K562 (cell line): ENCODE data around the gene DNER. TPM values are rescaled to one million over a fixed set of nuclear protein-coding genes. Genes with fewer than 3 reads are reported as not detected.

Experiments used
- ATAC-seq: fragments of 200-7000 bp; cut with Tn5 transposase; 3 replicates; pipeline ENCODE4 v1.9.1; 2020; ENCODE audit warnings: moderate library complexity
- BruUV-seq: library from RNA; stranded (reverse); fragments of 400-500 nt; replicated peaks from 2 replicates; lab custom pipeline; 2021; lab: Mats Ljungman, UMichigan
- CTCF ChIA-PET: fragments of 300-600 bp; formaldehyde crosslinking; extraction: SDS; loops from one replicate; lab custom pipeline; 2021; ENCODE audit warnings: low intra/inter-chr PET ratio; lab: Yijun Ruan, JAX
- POLR2A ChIA-PET: fragments of 300-600, 350-650 bp; sonication (Branson Sonifier 250); formaldehyde crosslinking; extraction: SDS; loops from one replicate; lab custom pipeline; 2021; ENCODE audit warnings: antibody characterized with exemption, inconsistent platforms; lab: Yijun Ruan, JAX
- DNase-seq, 4 experiments: peaks; one replicate each; pipeline versions ENCODE4 v3.0.0 to v3.0.0-alpha.2; 2011 to 2018; ENCODE audit warnings: low spot score in 3 of 4, mixed read lengths in 3 of 4; ENCODE audit errors: extremely low read depth in 1 of 4
- FAIRE-seq: peaks from 2 replicates; lab custom pipeline; 2011; peaks lifted over from hg19 to GRCh38; lab: Jason Lieb, UNC
- H2AFZ ChIP-seq: 2 replicates; pipeline ENCODE4 v1.6.0; 2011; ENCODE audit warnings: low read depth, low read length, control low read depth, inconsistent platforms
- H3K27ac ChIP-seq: fragments of 200-600 bp; 3 replicates; pipeline ENCODE4 v1.8.0; 2011; ENCODE audit warnings: low read depth, mild to moderate bottlenecking, control low read depth, inconsistent platforms, low read length, moderate library complexity, mixed read lengths; ENCODE audit errors: extremely low read depth
- H3K27me3 ChIP-seq, 2 experiments: fragments of 300-600 bp in 1 of 2; 2 replicates in 1 of 2; 3 replicates in 1 of 2; pipeline versions ENCODE4 v1.6.0 to v1.8.0; 2011; ENCODE audit warnings: inconsistent platforms in 2 of 2, low read length in 2 of 2, mild to moderate bottlenecking in 1 of 2, mixed read lengths in 1 of 2, moderate library complexity in 1 of 2; ENCODE audit not compliant: control insufficient read depth in 2 of 2, insufficient read depth in 2 of 2
- H3K36me3 ChIP-seq: fragments of 300-600 bp; 3 replicates; pipeline ENCODE4 v1.8.0; 2011; ENCODE audit warnings: mild to moderate bottlenecking, low read length, inconsistent platforms; ENCODE audit not compliant: control insufficient read depth, insufficient read depth
- H3K4me1 ChIP-seq, 2 experiments: fragments of 200-600 bp in 1 of 2; replicated peaks in 1 of 2; 2 replicates in 1 of 2; 3 replicates in 1 of 2; pipeline versions ENCODE4 v1.5.1 to v1.8.0; 2011; ENCODE audit warnings: inconsistent platforms in 2 of 2, low read length in 2 of 2, mild to moderate bottlenecking in 1 of 2, mixed read lengths in 1 of 2, moderate library complexity in 1 of 2; ENCODE audit not compliant: control insufficient read depth in 2 of 2, insufficient read depth in 2 of 2
- H3K4me2 ChIP-seq: 2 replicates; pipeline ENCODE4 v1.6.1; 2011; ENCODE audit warnings: low read length, control low read depth, inconsistent platforms, mixed read lengths; ENCODE audit not compliant: insufficient read depth
- H3K4me3 ChIP-seq: fragments of 200-600 bp; sonication (generic), shearing (Covaris generic); 2 replicates; pipeline ENCODE4 v1.5.1; 2016; ENCODE audit warnings: control low read depth, inconsistent platforms
- H3K79me2 ChIP-seq: fragments of 200-600 bp; 3 replicates; pipeline ENCODE4 v1.8.0; 2011; ENCODE audit warnings: low read length, inconsistent platforms; ENCODE audit not compliant: control insufficient read depth, insufficient read depth
- H3K9ac ChIP-seq, 2 experiments: 2 replicates each; pipeline versions ENCODE4 v1.6.0 to v1.6.1; 2011; ENCODE audit warnings: low read depth in 2 of 2, low read length in 2 of 2, control low read depth in 1 of 2, inconsistent platforms in 1 of 2, mild to moderate bottlenecking in 1 of 2, mixed read lengths in 1 of 2; ENCODE audit not compliant: insufficient read depth in 1 of 2
- H3K9me1 ChIP-seq: one replicate; pipeline ENCODE4 v1.6.0; 2011; ENCODE audit warnings: inconsistent platforms, mild to moderate bottlenecking, low read length, moderate library complexity; ENCODE audit not compliant: control insufficient read depth, insufficient read depth
- H3K9me3 ChIP-seq: replicated peaks from 2 replicates; pipeline ENCODE4 v1.5.1; 2011; ENCODE audit warnings: low read depth, low read length, inconsistent platforms; ENCODE audit not compliant: control insufficient read depth, insufficient read depth
- H4K20me1 ChIP-seq: replicated peaks from 2 replicates; pipeline ENCODE4 v1.6.1; 2011; ENCODE audit warnings: low read length, inconsistent platforms, mixed read lengths; ENCODE audit not compliant: control insufficient read depth, insufficient read depth
- EP300 ChIP-seq: IDR thresholded peaks from 2 replicates; pipeline ENCODE4 v1.6.1; 2012; ENCODE audit warnings: low read length, improper control_type of control experiment
- FOXJ3 ChIP-seq: sonication (generic); formaldehyde crosslinking; IDR thresholded peaks from 2 replicates; pipeline ENCODE4 v1.4.0; 2020; ENCODE audit warnings: mild to moderate bottlenecking, missing genetic modification reagents
- GMEB1 ChIP-seq: fragments of 250-450 bp; sonication (Bioruptor Pico); IDR thresholded peaks from 2 replicates; pipeline ENCODE4 v1.4.0; 2020; ENCODE audit warnings: mild to moderate bottlenecking
- KAT2B ChIP-seq: IDR thresholded peaks from one replicate; pipeline ENCODE4 v1.6.1; 2012; ENCODE audit warnings: low read depth, mild to moderate bottlenecking, control low read depth, inconsistent platforms, low read length, moderate library complexity
- MBD2 ChIP-seq: sonication (generic); IDR thresholded peaks from 2 replicates; pipeline ENCODE4 v1.6.1; 2016; ENCODE audit warnings: low read depth, borderline replicate concordance
- MED1 ChIP-seq: sonication (generic); formaldehyde crosslinking; IDR thresholded peaks from 2 replicates; pipeline ENCODE4 v1.8.1; 2023; ENCODE audit warnings: missing genetic modification reagents, borderline replicate concordance
- MEF2A ChIP-seq: IDR thresholded peaks from 2 replicates; pipeline ENCODE4 v1.6.1; 2011; ENCODE audit warnings: low read depth, mild to moderate bottlenecking, low read length, moderate library complexity; ENCODE audit not compliant: control insufficient read depth
- NEUROD1 ChIP-seq: fragments of 150-350 bp; IDR thresholded peaks from 2 replicates; pipeline ENCODE4 v1.6.1; 2014; ENCODE audit warnings: borderline replicate concordance, low read length, low read depth; ENCODE audit not compliant: partially characterized antibody
- RBFOX2 ChIP-seq: fragments of 200-400 bp; formaldehyde crosslinking; IDR thresholded peaks from 2 replicates; pipeline ENCODE4 v1.6.1; 2017; ENCODE audit warnings: low read depth, mild to moderate bottlenecking, low read length, moderate library complexity
- TCF7L2 ChIP-seq: fragments of 150-350 bp; IDR thresholded peaks from 2 replicates; pipeline ENCODE4 v1.6.1; 2016; ENCODE audit warnings: low read depth, mild to moderate bottlenecking, low read length, moderate library complexity
- TFAP4 ChIP-seq: sonication (generic); formaldehyde crosslinking; IDR thresholded peaks from 2 replicates; pipeline ENCODE4 v1.8.0; 2022; ENCODE audit warnings: missing genetic modification reagents, mild to moderate bottlenecking, moderate library complexity, borderline replicate concordance
- YBX1 ChIP-seq: fragments of 450-650 bp; IDR thresholded peaks from 2 replicates; pipeline ENCODE4 v1.7.1; 2016; ENCODE audit warnings: mild to moderate bottlenecking
- ZNF146 ChIP-seq: IDR thresholded peaks from one replicate; pipeline ENCODE4 v1.6.1; 2018; ENCODE audit warnings: missing compliant biosample characterization; ENCODE audit not compliant: unreplicated experiment
- ZNF668 ChIP-seq: fragments of 250-450 bp; sonication (Bioruptor Pico); IDR thresholded peaks from 2 replicates; pipeline ENCODE4 v1.8.0; 2022; ENCODE audit warnings: mild to moderate bottlenecking, inconsistent platforms
- ZNF79 ChIP-seq: fragments of 250-450 bp; sonication (Bioruptor Pico); IDR thresholded peaks from 2 replicates; pipeline ENCODE4 v1.4.0; 2020; ENCODE audit warnings: low read depth, mild to moderate bottlenecking, moderate library complexity
- WGBS: fragments of 100-300 bp; shearing (Covaris generic); methylation state at CpG from one replicate; pipeline ENCODE4 v1.1.6; 2016; ENCODE audit warnings: low coverage, mixed read lengths; ENCODE audit not compliant: insufficient coverage; ENCODE audit errors: missing lambda C conversion rate; 5-methylcytosine and 5-hydroxymethylcytosine counted together
- in situ Hi-C: fragments of 300-500 bp; cut with MboI; formaldehyde crosslinking; loops from 4 replicates; pipeline ENCODE4 v1.15.0; 2018; ENCODE audit warnings: inconsistent platforms, mixed read lengths
- intact Hi-C: fragments of 100-400 bp; cut with micrococcal nuclease; formaldehyde crosslinking; loops from 2 replicates; pipeline ENCODE4 v1.14.2; 2022
- polyA plus RNA-seq, 8 experiments: library from polyadenylated mRNA; depleted of rRNA in 4 of 8; stranded (reverse) in 5 of 8; unstranded in 3 of 8; fragments of >200 nt; fragmentation: Nextera tagmentation in 2 of 8; fragmentation: Illumina TruSeq in 1 of 8; extraction: Ambion mirVana in 2 of 8; extraction: Trizol in 1 of 8; gene quantifications; 2 replicates each; pipeline versions ENCODE4 v1.2.1 to v1.2.3, GENCODE V29; 2011 to 2014; ENCODE audit warnings: inconsistent platforms in 1 of 8, missing spikeins in 1 of 8
- total RNA-seq, 7 experiments: library from RNA; depleted of rRNA in 6 of 7; stranded (reverse); fragments of >200 nt in 6 of 7; fragmentation: Illumina TruSeq in 2 of 7; extraction: Trizol in 2 of 7; gene quantifications; 2 replicates each; pipeline versions ENCODE4 v1.2.1 to v1.2.3, GENCODE V29; 2011 to 2021; ENCODE audit warnings: low replicate concordance in 1 of 7
- TF ChIP-seq, protein P1 (sequence below), 3 experiments: fragments of 200-800 bp in 1 of 3; fragments of 250-450 bp in 1 of 3; fragments of 450-650 bp in 1 of 3; sonication (Bioruptor Pico) in 1 of 3; sonication (Bioruptor generic) in 1 of 3; formaldehyde crosslinking in 1 of 3; IDR thresholded peaks; 2 replicates each; pipeline versions ENCODE4 v1.6.1 to v1.8.0; 2016 to 2022; ENCODE audit warnings: mild to moderate bottlenecking in 2 of 3, missing genetic modification characterization in 2 of 3, missing compliant biosample characterization in 1 of 3, moderate library complexity in 1 of 3

Gene DNER
- total and polyA plus RNA-seq, 9 of the 15 experiments (the other 6 are each of a cell fraction or from before 2014, with no cell fraction given), result not detected

GRCh38 chr2:229416116-229416694 lies 298.1 kb downstream of the DNER start (continued):
- TF ChIP-seq GMEB1 (no peak), RBFOX2 (no peak)

DNA sequence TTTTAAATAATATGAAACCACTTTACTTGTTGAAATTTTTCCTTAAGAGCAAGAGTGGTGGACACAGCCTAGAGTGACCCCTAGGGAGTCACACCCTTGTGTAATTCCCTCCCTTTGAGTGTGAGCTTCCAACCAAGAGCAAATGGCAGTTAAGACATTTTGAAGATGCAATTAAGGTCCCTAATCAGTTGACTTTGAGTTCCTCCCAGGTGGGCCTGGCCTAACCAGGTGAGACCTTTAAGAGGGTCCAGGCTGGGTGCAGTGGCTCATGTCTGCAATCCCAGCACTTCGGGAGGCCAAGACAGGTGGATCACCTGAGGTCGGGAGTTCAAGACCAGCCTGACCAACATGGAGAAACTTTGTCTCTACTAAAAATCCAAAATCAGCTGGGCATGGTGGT lies 299.7 kb downstream of the DNER start:
- Histone ChIP-seq H4K20me1 (no peaks in the 10 kb centered on the region), H3K4me3 (no peak overlapping the region), H3K4me2 (no peak overlapping the region), H3K9me3 (no peaks in the 10 kb centered on the region), H3K4me1 (no peaks in the 10 kb centered on the region), H3K9ac (no peak overlapping the region), H3K27me3 (no peaks in the 10 kb centered on the region), H3K9me1 (no peaks in the 10 kb centered on the region), H3K27ac (no peak overlapping the region), H3K79me2 (no peaks in the 10 kb centered on the region), H3K36me3 (no peaks in the 10 kb centered on the region), H2AFZ (no peak overlapping the region)
- no CpG with 5 or more reads among the region's 2 CpGs for WGBS
- BruUV-seq, result no TSS peak
- ATAC-seq, result no peak
- no peak for DNase-seq
- ChIA-PET POLR2A (no interaction called here), CTCF (no interaction called here)
- intact Hi-C loops (no loop called here), in situ Hi-C loops (no loop called here)
- no peak for FAIRE-seq
- TF ChIP-seq MED1 (no peak), MBD2 (no peak), EP300 (no peak), TCF7L2 (no peak), YBX1 (no peak), ZNF668 (CRISPR knock-in tag) (no peak), ZNF146 (CRISPR knock-in tag) (no peak), TFAP4 (CRISPR knock-in tag) (no peak), ZNF79 (no peak), NEUROD1 (no peak), FOXJ3 (CRISPR knock-in tag) (no peak), MEF2A (no peak), KAT2B (no peak)
- TF ChIP-seq, protein P1, sequence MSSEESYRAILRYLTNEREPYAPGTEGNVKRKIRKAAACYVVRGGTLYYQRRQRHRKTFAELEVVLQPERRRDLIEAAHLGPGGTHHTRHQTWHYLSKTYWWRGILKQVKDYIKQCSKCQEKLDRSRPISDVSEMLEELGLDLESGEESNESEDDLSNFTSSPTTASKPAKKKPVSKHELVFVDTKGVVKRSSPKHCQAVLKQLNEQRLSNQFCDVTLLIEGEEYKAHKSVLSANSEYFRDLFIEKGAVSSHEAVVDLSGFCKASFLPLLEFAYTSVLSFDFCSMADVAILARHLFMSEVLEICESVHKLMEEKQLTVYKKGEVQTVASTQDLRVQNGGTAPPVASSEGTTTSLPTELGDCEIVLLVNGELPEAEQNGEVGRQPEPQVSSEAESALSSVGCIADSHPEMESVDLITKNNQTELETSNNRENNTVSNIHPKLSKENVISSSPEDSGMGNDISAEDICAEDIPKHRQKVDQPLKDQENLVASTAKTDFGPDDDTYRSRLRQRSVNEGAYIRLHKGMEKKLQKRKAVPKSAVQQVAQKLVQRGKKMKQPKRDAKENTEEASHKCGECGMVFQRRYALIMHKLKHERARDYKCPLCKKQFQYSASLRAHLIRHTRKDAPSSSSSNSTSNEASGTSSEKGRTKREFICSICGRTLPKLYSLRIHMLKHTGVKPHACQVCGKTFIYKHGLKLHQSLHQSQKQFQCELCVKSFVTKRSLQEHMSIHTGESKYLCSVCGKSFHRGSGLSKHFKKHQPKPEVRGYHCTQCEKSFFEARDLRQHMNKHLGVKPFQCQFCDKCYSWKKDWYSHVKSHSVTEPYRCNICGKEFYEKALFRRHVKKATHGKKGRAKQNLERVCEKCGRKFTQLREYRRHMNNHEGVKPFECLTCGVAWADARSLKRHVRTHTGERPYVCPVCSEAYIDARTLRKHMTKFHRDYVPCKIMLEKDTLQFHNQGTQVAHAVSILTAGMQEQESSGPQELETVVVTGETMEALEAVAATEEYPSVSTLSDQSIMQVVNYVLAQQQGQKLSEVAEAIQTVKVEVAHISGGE (CRISPR knock-in tag; IDR thresholded peaks at IDR 0.05), result no peak
